Activated gamma-delta T cell treated with anti-CD3 and anti-CD28 coated beads, Interleukin-2, amount 50 U/mL, for 16 hours (primary cell): ENCODE measurements around the gene SLC9A9.
"Not testable (repeated sequence)": the region's sequence is repeated elsewhere in the genome, so short reads cannot be mapped to it uniquely, and the experiment has no call there.

ENCODE experiments used
- DNase-seq: peaks from one replicate; pipeline ENCODE4 v3.0.0-alpha.2; 2020; ENCODE audit warnings: low read depth

The SLC9A9 gene

DNA sequence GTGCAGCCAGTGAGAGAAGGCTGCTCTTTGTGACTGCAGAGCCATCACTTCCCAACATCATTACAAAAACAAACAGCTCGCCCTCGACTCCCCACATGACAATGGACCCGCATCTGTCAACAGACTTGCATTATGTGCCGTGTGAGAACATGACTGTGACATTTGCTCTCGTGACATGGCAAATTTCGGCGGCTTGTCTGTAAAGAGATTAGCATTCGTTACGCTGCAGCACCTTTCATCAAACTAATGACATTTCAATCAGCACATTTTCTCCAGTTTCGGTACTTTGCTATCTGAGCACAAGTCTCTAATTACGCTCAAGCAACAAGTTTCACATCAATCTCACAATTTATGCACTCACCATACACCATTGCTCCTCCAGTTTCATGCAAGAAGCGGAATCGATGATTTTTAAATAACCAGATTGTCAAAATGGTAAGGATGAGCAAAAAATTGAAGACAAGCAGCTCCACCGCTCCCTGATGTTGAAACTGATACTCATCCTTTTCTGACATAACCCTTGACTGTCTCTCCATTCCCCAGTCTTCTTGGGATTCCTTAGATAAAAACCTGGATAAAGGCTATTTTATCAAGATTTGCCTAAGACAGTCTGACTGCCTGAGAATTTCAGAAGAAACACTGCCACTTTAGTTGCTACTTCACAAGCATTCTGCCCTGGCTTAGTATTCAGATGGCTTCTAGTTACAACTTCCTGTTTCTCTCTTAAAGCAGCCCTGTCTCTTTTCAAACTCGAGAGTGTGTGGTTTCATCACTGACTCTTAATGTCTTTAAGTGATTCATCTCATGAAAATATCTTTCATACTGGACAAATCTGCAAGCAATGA, at the start of gene SLC9A9:
SLC9A9 (minus strand) TSS at position 682 of the 845 bp plus-strand sequence; CDS start at position 536, 146 bp downstream.
- peak; percentile 1 for DNase-seq

DNA sequence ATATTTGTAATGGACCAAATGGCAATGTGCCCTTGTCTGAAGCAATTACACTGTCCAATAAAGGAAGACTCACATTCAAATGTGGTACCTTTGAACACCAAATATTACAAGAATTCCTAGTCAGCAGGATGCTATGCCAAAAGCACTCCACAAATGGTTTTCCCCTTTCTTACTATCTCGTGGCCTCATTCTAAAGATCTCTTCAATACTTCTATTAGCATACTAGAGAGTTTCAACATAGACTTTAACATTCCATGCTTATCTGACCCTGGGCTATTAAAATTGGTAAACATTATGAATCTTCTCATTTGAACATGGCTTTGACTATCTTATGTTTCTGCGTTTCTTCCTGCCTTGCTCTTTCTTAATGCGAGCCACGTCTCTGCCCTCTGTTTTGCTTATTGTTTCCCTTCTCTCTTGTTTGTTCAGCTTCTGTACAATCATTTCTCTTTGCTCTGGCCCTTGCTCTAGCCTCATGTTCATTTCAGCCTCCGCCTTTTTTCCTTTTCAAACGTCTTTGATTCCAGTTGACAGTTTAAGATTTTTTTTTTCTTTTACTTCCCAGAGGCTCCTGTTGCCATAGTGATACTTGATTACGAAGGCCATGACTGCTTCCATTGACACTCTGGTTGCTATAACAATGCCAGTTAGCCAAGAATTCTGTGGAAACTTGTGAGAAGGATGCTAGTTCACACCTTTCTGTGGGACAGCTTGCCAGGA, 49.5 kb upstream of the SLC9A9 start:
- DNase-seq = no peak

DNA sequence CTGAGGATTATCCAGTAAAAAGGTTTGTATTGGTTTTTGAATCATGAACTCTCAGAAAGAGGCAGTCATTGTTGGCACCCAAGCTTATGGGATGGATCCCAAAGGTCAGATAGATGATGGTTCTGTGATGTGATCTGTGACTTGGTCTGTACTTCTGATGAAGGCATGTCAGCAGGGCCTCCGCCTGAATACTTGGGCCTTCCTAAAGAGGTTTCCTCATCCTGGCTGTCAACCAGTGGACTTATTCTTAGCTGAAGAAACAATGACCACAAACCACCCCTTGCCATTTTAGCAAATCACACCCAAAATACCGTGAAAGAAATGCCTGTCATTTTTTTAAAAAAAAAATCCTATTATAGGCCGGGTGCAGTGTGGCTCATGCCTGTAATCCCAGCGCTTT, 48.2 kb upstream of the SLC9A9 start:
- DNase-seq = no peak

DNA sequence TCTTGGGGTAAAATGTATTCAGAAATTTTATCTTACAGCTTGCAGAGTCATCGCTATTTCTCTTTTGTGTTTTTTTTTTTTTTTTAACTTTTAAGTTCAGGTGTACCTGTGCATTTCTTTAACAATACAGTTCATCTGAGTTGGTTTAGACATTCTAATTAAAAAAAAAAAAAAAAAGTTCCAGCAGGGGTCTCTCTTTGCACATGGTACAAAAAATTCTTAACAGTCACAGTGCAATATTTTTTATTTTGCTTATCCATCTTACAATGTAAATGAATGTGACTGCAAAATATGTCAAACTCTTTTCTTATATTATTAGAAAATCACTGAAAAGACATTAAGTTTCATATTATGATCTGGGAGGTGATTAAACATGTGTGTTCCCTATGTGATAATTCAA, 47.5 kb upstream of the SLC9A9 start:
- no peak for DNase-seq

DNA sequence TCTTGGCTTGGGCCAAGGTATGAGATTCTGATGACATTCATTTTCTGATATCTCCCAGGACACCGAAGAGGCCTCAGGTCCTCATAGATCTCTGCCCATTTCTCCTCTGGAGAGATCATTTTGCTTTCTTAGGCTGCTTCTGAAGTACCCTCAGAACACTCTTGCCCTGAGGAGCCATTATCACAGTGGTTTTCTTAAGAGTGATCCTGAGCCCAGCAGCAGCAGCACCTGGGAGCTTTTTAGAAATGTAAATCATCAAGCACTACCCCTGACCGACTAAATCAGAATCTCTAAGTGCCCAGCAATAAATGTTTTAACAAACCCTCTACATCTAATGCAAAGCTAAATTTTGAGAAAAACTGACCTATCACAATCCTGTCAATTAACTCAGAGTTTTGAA, 40.6 kb upstream of the SLC9A9 start:
- no peak for DNase-seq

DNA sequence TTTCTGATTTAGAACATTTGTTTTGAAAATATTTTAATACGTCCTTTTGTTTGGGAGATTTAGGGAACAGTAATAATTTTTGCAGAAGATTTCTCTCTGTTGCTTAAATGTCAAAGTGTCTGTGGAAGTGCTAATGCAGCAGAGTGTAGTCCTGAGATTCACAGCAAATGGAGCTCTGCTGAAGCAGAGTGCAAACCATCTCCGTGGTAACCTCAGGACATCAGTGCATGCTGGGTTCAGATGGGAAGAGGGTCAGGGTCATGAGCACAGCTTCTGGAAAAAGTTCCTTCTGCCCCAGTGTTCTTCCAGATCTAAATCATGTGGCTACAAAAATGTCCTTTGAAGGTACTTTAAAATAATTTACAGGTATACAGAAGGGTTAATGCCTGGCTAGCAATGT, 39.9 kb upstream of the SLC9A9 start:
- DNase-seq = no peak

DNA sequence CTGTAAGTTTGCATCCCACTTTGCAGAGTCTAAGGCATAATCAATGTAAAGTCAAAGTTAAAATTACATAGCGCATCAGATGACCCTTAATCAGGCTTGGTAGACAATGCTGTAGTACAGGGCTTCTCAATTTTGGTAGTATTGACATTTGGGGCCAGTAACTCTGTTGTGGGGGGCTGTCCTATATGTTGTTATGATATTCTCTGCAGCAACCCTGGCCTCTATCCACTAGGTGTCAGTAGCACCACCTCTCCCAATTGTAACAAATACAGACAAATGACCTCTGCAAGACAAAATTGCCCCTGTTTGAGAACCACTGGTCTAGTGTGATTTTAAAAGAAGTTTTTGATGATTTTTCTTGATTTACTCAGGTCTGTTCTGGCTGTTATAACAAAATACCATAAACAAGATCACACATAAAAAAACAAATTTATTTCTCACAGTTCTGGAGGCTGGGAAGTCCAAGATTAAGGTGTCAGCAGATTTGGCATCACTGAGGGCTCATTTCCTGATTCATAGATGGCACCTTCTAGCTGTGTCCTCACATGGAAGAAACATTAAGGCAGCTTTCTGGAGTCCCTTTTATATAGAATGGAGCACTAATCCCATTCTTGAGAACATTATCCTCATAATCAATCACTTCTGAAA, 37.6 kb upstream of the SLC9A9 start:
- DNase-seq = peak; percentile 2

DNA sequence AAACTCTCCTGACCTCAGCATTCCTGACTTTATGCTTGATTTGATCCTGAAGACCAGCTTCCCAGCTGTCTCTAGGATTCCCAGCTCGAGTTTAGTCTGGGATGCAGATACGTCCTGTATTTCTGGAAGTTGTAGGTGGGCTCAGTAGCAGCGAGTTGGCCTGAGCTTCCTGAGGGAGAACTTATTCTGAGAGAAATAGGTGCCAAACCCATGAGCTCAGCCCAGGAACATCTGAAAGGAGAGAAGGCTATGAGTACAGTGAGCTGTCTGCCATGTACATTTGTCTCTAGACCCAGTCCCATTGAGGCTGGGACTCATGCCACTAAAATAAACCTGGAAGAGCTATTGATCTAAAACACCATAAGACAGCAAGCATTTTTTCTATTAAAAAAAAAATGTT, 36.6 kb upstream of the SLC9A9 start:
- no peak for DNase-seq

DNA sequence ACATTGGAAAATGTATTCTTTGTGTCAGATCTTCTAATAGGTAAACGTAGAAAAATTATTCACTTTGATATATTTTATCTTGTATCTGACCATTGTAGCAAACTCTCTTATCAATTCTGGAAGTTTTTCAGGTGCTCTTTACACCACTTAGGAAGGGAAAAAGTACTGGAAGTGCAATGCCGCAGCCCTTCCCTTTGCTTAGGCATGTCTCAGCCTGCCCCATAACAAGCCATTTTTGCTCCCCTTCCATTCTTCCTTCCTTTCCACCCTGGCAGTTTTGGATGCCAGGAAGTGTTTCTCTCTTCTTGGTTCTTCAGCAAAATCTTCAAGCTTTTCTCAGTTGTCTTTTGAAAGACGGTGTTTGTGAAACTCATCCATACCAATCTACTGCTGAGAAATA, 34.9 kb upstream of the SLC9A9 start:
- no peak for DNase-seq

DNA sequence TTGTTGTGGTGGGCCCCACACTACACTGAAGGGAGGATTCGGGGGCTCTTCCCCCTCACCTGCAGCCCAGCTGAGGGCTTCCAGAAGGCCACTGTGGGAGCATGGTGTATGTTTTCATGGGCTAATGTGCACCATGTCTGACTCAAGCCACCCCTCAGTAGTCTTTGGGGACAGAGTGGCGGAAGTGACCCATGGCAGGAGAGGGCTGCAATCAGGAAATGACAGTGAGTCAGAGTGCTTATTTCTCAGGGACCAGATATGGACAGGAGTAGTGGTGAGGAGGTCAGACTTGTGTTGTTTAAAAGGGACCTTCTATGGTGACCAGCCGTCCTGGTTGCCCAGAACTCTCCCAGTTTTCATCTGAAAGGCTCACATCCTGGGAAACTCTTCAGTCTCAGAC, 32.8 kb upstream of the SLC9A9 start:
- no peak for DNase-seq

DNA sequence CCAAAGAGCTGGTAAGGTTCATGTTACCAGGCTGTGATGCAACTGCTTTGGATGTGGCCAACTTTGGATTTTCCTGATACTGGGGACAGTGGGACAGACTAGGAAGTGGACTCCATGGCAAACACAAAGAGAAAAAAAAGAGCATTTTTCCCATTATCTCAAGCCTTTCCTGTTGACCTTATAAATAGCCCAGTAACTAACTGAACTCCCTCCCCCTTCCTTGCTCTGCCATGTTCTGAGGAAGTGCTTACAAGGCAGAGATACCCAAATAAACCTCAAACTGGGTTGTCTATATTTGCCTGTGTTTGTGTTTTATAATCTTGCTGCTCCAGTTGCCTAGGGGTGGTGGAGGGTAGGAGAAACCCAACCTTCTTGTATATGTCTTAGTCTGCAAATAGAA, 27.3 kb upstream of the SLC9A9 start:
- no peak for DNase-seq

DNA sequence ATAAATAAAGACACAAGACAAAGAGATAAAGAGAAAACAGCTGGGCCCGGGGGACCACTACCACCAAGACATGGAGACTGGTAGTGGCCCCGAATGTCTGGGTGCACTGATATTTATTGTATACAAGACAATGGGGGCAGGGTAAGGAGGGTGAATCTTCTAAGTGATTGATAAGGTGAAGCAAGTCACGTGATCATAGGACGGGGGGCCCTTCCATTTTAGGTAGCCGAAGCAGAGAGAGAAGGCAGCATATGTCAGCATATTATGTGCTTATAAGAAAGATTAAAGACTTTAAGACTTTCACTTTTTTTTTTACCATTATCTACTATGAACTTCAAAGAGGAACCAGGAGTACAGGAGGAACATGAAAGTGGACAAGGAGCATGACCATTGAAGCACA, 25.3 kb upstream of the SLC9A9 start:
- not testable (repeated sequence) for DNase-seq

DNA sequence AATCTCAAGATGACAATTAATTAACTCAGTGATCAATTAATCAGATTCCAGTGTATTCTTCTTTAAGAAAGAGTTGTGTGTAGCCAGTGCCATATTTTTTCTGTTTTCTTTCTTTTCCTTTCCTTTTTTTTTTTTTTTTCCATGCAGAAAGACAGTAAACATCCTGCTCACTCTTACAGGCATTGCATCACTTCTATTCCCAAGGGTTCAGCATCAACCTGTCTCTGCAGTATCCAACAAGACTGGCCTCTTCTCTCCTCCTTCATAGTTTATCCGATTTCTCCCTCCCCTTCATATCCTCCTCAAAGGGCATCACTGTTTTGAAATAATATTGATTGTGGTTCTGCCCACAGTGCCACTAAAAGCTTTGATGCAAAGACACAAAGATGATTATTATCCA, 17.0 kb upstream of the SLC9A9 start:
- DNase-seq = no peak

DNA sequence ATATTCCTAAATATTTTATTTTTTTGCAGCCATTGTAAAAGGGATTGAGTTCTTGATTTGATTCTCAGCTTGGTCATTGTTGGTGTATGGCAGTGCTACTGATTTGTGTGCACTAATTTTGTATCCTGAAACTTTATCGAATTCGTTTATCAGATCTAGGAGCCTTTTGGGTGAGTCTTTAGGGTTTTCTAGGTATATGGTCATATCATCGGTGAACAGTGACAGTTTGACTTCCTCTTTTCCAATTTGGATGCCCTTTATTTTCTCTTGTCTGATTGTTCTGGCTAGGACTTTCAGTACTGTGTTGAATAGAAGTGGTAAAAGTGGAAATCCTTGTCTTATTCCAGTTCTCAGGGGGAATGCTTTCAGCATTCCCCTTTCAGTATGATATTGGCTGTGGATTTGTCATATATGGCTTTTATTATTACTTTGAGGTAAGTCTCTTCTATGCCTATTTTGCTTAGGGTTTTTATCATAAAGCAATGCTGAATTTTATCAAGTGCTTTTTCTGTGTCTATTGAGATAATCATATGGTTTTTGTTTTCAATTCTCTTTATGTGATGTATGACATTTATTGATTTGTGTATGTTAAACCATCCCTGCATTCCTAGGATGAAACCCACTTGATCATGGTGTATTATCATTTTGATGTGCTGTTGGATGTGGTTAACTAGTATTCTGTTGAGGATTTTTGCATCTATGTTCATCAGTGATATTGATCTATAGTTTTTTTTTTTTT, 11.4 kb upstream of the SLC9A9 start:
- DNase-seq = no peak

DNA sequence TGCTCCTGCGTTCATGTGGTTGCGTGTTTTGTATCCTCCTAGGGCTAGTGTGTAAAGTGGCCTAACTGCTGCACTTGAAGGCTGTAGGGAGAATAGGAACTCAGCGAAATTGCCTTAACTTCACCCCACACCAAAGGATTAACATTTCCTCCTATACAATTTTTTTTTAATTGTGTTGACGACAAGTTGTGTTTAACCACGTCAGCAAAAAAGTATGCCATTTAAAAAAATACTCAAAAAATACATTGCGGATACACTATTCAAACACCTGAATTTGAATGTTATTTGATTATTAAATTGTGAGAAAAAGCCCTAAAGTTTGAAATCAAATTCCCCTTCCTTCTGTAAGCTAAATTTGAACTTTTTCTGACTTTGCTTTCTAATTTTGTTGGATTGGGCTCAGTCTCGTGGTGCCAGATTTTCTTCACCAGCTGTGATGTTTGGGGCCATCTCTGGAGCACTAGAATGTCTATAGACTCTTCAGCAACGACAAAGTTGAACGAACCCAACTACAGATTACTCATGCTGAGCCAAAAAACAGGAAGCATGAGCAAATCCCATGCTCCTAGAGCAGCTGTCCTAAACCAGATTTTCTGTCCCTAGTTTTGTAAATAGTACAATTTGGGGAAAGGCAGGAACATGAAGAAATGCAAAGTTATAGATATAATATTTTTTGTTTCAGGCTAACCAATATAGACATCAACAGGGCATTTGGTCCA, 8.1 kb upstream of the SLC9A9 start:
- no peak for DNase-seq

DNA sequence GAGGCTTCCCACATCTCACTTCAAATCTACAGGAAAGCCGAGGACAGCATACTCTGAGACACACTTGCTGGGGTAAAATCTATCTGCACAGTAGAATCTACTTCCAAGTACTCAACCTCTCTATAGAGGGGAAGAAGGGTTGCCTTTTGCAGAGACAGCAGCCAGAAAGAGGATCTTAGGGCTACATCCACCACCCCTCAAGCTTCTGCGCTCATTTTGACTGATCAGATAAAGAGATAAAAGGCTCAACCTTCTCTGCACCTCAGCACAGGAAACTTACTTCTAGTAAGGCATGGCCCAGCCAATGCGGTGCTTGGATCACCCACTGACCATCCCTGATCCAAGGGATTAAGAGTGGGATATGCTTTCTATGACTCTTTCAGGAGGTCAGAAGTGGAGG, 6.9 kb upstream of the SLC9A9 start:
- no peak for DNase-seq

DNA sequence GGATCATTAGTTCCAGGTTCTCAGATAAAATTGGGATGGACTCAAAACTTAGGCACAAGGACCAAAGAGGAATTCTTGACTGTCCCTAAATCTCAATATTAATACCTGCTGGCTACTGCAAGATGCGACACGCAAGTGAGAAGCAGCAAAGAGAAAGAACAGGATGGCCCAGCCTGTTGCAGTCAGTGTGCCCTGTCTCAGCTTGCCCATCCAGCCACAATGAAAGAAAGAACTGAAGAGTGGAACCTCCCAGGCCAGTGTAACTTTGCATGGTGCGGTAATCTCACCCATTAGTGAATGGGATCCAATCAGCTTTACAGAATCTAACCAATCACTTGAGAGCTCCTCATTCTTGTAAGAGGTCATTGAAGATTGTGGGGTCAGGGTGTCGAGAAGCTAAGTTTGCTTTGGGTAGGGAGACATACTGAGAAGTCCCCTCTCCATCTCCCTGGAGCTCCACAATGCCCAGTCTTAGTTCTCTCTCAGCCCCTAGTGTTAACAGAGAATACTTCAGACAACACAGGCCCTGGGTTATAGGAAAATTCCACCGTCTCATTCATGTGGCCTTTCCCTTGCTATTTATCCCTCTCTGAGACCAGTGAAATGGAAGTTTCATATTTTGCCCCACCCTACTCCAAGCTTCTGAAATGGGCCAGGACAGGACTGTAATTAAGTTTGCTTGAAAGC, 3.2 kb upstream of the SLC9A9 start:
- DNase-seq = no peak

DNA sequence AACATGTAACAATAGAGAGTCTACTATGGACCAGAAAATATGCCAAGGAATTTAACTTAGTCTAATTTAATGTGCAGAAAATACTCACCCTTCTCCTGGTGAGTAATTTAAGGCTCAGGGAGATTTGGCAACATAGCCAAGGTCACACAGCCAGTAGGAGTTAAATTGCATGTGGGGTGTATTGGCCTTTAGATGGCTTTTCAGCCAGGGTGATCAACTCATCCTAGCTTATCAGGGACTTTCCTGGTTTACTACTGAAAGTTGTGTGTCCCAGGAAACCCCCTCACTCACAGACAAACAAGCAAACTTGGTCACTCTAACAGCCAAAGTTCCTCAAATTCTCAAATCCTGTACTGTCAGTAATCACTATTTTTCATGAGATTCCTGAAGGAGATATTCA, 2.6 kb upstream of the SLC9A9 start:
- no peak for DNase-seq

DNA sequence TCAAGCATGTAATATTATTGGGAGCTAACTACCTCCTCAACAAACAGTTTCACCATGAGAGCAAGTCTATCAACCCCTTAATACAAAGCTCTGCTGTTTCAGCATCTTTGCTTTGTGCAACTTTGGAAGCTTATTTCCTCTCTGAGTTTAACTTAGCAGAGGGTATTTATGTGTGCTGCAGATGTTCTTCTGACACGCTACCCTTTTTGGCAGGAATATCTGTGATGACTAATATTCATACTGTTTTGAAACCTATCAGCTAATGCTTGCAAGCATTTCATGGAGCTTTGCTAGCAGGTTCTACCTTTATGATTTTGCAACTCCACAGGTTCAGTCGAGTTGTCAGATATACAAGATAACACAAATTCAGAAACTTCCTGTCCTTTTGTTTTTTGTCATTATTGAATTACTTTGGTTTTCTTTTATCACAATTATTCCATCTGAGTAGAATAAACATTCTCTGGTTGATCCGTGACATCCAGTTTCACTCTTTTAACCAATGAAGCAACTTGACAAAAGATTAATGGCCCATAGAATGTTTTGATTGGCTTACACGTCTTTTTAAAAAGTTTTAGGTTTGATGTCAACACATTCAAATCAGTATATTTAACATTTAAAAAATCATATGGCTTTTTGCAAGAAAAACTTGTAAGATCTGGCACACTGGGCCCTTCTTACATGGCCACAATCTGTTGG, 1.7 kb upstream of the SLC9A9 start:
- no peak for DNase-seq

DNA sequence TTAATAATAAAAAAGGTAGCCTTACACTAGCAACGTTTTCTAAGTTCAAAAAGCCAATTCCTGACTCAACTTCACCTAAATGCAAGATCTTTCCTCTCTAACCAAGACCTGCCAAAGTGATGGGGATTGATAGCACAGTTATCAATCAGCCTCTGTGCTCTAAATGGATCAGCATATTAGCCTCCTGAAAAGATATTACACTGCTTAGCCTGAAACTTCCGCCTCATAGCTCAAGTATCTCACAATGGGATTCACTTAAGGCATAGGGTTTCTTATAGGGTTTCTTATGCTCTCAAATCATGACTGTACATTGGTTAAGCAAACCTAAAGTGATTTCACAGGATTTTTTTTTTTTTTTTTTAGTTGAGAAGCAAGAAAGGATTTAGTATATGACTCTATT, 436 bp upstream of the SLC9A9 start:
- no peak for DNase-seq

DNA sequence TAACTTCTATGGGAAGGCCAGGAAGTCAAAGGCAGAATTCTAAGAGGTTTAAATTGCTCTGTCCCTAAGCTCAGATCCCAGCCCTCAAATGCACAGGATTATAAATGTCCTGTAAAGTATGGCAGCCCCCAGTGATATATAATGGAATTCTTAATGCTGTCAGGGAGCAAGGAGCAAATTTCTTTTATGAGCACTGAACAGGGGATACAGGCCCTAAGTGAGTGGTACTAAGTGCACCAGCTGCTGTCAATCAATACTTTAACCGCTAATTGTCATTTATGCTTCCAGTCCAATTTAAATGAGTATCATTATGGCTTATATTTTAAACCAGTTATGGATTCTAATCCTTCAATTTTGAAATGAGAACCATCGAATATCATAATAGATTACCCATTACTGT, 4.7 kb downstream of the SLC9A9 start:
- DNase-seq = no peak
